Measurements from ENCODE around the gene USP5. TPM values are rescaled to one million over a fixed set of nuclear protein-coding genes. Genes with fewer than 3 reads are reported as not detected.

The USP5 gene
- total and polyA plus RNA-seq, 2 donors (not counting 1 experiment from before 2014, with no cell fraction given) = 35.1 to 59.7 TPM

DNA sequence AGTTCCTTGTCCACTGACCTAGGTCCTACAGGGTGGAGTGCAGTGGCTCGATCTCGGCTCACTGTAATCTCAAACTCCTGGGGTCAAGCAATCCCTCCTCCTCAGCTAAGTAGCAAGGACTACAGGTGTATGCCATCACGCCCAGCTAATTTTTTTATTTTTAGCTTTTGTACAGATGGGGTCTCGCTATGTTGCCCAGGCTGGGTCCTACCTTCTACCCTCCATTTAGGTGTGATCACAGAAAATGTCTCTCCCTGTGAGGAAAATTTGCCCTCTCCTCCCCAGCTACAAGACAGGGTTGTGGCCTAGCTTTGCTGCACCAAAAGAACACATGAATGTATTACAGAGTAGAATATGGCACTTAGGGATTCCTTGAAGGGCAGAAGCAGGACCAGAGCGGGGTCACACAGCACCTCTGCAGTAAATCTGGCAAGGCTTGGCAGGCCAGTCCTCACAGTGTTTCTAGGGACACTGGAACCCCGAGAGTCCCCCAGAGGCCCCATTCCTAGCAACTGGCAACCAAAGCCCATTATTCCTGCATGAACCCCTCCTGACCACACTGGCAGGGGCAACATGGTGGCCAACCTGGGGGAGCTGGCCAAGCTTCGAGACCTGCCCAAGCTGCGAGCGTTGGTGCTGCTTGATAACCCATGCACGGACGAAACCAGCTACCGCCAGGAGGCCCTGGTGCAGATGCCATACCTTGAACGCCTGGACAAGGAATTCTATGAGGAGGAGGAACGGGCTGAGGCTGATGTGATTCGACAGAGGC is 60.4 kb downstream of the USP5 start:
- Mint-ChIP-seq H3K4me1 (peaks cover 23% of the 10 kb centered on the region), H3K4me3 (peak overlapping the region; percentile 69), H3K9me3 (ENCODE audit: insufficient read depth) (no peaks in the 10 kb centered on the region), H3K27me3 (no peaks in the 10 kb centered on the region), H3K27ac (peak overlapping the region; percentile 10)
- intact Hi-C loops (cut with micrococcal nuclease) = no loop called here
- Histone ChIP-seq H4K20me1 (ENCODE audit: control insufficient read depth, insufficient read depth, low read length, poor library complexity, severe bottlenecking) (no peaks in the 10 kb centered on the region), H3K9me3 (ENCODE audit: control extremely low read depth in 1 of 3, control insufficient read depth in 2 of 3, insufficient read depth in 1 of 3, low read length in 2 of 3) (peaks cover 0 to 3% (median 0%) of the 10 kb centered on the region in 3 donors), H3K4me2 (replicated peaks; ENCODE audit: low read depth, low read length, poor library complexity, severe bottlenecking) (no peak overlapping the region), H3K36me3 (replicated peaks in 1 of 2; ENCODE audit: control extremely low read depth in 1 of 2, control insufficient read depth in 1 of 2, extremely low read depth in 1 of 2, insufficient read depth in 2 of 2, low read length in 1 of 2) (peaks cover 0 to 4% of the 10 kb centered on the region in 2 experiments), H3K4me3 (ENCODE audit: control extremely low read depth in 1 of 5, extremely low read depth in 1 of 5, insufficient read depth in 1 of 5, low read depth in 2 of 5, low read length in 4 of 5) (no peak overlapping the region), H3K9ac (ENCODE audit: low read length) (no peak overlapping the region), H3K27me3 (replicated peaks in 1 of 4; ENCODE audit: control extremely low read depth in 1 of 4, control insufficient read depth in 3 of 4, insufficient read depth in 4 of 4, low read length in 3 of 4) (peaks cover 0 to 10% (median 1%) of the 10 kb centered on the region in 4 experiments), H3K27ac (ENCODE audit: low read length in 2 of 2) (no peak overlapping the region), H3K79me2 (ENCODE audit: control insufficient read depth, insufficient read depth, low read length) (no peaks in the 10 kb centered on the region), H3K4me1 (ENCODE audit: control insufficient read depth in 2 of 2, insufficient read depth in 2 of 2, low read length in 2 of 2) (peaks cover 11 to 19% of the 10 kb centered on the region in 2 donors), H2AFZ (ENCODE audit: insufficient read depth, low read depth, low read length, poor library complexity, severe bottlenecking) (no peak overlapping the region)
- POLR2A ChIA-PET = interaction anchor here (1.3 kb wide), 1 partner anchor 43 kb away, joined by 3 read pairs; no protein-coding TSS in a partner anchor
- TF ChIP-seq EZH2 (IDR thresholded peaks at IDR 0.05; ENCODE audit: borderline replicate concordance, insufficient read depth, low read depth, low read length, poor library complexity, severe bottlenecking) = no peak
- TF ChIP-seq, protein P1, sequence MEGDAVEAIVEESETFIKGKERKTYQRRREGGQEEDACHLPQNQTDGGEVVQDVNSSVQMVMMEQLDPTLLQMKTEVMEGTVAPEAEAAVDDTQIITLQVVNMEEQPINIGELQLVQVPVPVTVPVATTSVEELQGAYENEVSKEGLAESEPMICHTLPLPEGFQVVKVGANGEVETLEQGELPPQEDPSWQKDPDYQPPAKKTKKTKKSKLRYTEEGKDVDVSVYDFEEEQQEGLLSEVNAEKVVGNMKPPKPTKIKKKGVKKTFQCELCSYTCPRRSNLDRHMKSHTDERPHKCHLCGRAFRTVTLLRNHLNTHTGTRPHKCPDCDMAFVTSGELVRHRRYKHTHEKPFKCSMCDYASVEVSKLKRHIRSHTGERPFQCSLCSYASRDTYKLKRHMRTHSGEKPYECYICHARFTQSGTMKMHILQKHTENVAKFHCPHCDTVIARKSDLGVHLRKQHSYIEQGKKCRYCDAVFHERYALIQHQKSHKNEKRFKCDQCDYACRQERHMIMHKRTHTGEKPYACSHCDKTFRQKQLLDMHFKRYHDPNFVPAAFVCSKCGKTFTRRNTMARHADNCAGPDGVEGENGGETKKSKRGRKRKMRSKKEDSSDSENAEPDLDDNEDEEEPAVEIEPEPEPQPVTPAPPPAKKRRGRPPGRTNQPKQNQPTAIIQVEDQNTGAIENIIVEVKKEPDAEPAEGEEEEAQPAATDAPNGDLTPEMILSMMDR (IDR thresholded peaks at IDR 0.05) = no peak
- DNase-seq (no peak), ATAC-seq (ENCODE audit: low read depth) (no peak)
- 95% methylated on average over 14 of the region's 15 CpGs for WGBS (ENCODE audit: insufficient coverage)
- CTCF ChIA-PET = interaction anchor here (1.0 to 2.8 kb wide), 6 partner anchors 10 to 199 kb away, joined by 3 to 11 read pairs (median 6); partner anchors contain the start of gene SPSB2

Measured in B cell (primary cell).